Suprapubic skin (tissue), 4 donors: ENCODE data around the gene MAP10. TPM values are rescaled to one million over a fixed set of nuclear protein-coding genes. Genes with fewer than 3 reads are reported as not detected.

ENCODE experiments used
- DNase-seq, 2 donors: peaks; one replicate each; pipeline ENCODE4 v3.0.0-alpha.2; 2019; ENCODE audit warnings: low spot score in 2 of 2
- H3K27ac ChIP-seq: fragments of 200-600 bp; sonication (generic); one replicate; pipeline ENCODE4 v1.5.1; 2019
- H3K27me3 ChIP-seq: fragments of 200-600 bp; sonication (generic); one replicate; pipeline ENCODE4 v1.5.1; 2019
- H3K36me3 ChIP-seq: fragments of 200-600 bp; sonication (generic); one replicate; pipeline ENCODE4 v1.5.1; 2019
- H3K4me1 ChIP-seq: fragments of 200-600 bp; sonication (generic); one replicate; pipeline ENCODE4 v1.5.1; 2019
- H3K4me3 ChIP-seq: fragments of 200-600 bp; sonication (generic); one replicate; pipeline ENCODE4 v1.5.1; 2019; ENCODE audit warnings: mild to moderate bottlenecking
- H3K9me3 ChIP-seq: fragments of 200-600 bp; sonication (generic); one replicate; pipeline ENCODE4 v1.5.1; 2019
- EP300 ChIP-seq: sonication (generic); formaldehyde crosslinking; IDR thresholded peaks from one replicate; pipeline ENCODE4 v1.6.1; 2017; ENCODE audit warnings: antibody characterized with exemption
- POLR2A ChIP-seq, 2 donors: fragments of 450-650 bp; IDR thresholded peaks; one replicate each; pipeline ENCODE4 v1.6.1; 2017; ENCODE audit warnings: antibody characterized with exemption in 2 of 2, mild to moderate bottlenecking in 2 of 2, moderate library complexity in 2 of 2
- POLR2AphosphoS5 ChIP-seq, 3 donors: sonication (generic); formaldehyde crosslinking; IDR thresholded peaks; one replicate each; pipeline ENCODE4 v1.6.1; 2017; ENCODE audit warnings: antibody characterized with exemption in 3 of 3
- WGBS: methylation state at CpG from one replicate; pipeline ENCODE4 v1.1.5; 2018; 5-methylcytosine and 5-hydroxymethylcytosine counted together
- total RNA-seq, 4 donors: library from RNA; depleted of rRNA; stranded (reverse); fragments of >200 nt; gene quantifications; one replicate each; pipeline ENCODE4 v1.1.0, GENCODE V29; 2016
- TF ChIP-seq, protein P1 (sequence below), 2 donors: fragments of 200-600 bp in 1 of 2; fragments of 450-650 bp in 1 of 2; sonication (generic) in 1 of 2; IDR thresholded peaks; one replicate each; pipeline ENCODE4 v1.5.1; 2016 to 2019; ENCODE audit warnings: antibody characterized with exemption in 2 of 2, mild to moderate bottlenecking in 1 of 2, moderate library complexity in 1 of 2

Gene MAP10, protein sequence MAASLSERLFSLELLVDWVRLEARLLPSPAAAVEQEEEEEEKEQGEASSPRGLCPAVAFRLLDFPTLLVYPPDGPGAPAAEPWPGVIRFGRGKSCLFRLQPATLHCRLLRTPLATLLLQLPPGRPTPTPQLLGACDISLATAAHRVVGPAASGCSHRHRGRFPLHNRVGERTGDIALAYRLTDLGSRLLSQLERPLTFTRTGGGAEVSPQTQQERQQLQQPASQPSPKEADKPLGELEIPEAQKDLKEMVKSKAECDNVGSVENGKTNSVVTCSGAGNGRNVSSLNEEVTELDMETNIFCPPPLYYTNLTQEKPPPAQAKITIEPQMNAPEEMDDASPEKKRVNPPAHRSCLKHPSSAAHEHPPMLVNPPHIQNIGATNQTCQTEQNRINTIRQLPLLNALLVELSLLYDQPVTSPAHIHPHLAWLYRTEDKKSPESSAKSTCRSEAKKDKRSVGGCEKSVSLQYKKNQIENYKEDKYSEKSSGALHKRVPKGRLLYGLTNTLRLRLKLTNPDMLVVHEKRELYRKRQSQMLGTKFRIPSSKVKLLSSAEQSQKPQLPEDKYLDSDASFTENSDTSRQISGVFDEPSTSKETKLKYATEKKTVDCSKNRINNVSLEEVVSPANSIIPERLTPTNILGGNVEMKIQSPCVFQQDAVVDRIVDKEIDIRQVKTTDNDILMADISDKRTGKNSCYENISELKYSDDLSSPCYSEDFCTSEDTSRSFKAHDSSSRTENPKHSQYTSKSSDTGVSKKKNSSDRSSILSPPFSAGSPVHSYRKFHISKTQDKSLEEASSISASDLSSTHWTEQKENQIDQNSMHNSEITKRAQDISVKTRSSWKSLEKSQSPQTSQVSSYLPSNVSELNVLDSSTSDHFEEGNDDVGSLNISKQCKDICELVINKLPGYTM
- 1 to 10 TPM in 1 of 4 donors, under 1 TPM in 3; 0.60 to 1.0 (median 0.81) TPM for total RNA-seq

DNA sequence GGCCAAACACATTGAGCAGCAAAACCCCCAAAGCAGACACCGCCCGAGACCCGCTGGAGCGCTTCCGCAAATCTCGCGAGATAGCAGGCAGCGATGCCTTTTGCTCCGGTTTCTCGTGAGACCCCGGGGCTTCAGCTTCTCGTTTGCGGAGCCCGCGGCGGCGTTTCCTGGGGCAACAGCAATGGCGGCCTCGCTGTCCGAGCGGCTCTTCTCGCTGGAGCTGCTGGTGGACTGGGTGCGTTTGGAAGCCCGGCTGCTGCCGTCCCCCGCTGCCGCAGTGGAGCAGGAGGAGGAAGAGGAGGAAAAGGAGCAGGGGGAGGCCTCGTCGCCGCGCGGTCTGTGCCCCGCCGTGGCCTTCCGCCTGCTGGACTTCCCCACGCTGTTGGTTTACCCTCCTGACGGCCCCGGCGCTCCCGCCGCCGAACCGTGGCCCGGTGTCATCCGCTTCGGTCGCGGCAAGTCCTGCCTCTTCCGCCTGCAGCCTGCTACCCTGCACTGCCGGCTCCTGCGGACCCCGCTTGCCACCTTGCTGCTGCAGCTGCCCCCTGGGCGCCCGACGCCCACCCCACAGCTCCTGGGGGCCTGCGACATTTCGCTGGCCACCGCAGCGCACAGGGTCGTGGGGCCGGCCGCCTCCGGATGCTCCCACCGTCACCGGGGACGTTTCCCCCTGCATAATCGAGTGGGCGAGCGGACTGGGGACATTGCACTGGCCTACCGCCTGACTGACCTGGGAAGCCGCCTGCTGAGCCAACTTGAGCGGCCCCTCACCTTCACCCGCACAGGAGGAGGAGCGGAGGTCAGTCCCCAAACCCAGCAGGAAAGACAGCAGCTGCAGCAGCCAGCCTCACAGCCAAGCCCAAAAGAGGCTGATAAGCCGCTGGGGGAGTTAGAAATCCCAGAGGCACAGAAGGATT, at the start of gene MAP10:
Gene MAP10, plus strand, starts transcription at position 148 of the 917 bp plus-strand sequence. Its CDS starts 34 bp downstream, at position 182.
- Histone ChIP-seq H3K27me3 (no peaks in the 10 kb centered on the region), H3K27ac (peak within 1 kb of the TSS; percentile 77), H3K9me3 (peaks cover 3% of the 10 kb centered on the region), H3K36me3 (no peaks in the 10 kb centered on the region), H3K4me1 (peaks cover 15% of the 10 kb centered on the region), H3K4me3 (peak within 1 kb of the TSS; percentile 83)
- peak; percentile 74 to 83 for DNase-seq
- WGBS: 21% methylated on average over 23 of the region's 75 CpGs
- TF ChIP-seq EP300 (no peak), POLR2A (IDR thresholded peaks at IDR 0.05) (peak in 1 of 2 donors; percentile 15)

DNA sequence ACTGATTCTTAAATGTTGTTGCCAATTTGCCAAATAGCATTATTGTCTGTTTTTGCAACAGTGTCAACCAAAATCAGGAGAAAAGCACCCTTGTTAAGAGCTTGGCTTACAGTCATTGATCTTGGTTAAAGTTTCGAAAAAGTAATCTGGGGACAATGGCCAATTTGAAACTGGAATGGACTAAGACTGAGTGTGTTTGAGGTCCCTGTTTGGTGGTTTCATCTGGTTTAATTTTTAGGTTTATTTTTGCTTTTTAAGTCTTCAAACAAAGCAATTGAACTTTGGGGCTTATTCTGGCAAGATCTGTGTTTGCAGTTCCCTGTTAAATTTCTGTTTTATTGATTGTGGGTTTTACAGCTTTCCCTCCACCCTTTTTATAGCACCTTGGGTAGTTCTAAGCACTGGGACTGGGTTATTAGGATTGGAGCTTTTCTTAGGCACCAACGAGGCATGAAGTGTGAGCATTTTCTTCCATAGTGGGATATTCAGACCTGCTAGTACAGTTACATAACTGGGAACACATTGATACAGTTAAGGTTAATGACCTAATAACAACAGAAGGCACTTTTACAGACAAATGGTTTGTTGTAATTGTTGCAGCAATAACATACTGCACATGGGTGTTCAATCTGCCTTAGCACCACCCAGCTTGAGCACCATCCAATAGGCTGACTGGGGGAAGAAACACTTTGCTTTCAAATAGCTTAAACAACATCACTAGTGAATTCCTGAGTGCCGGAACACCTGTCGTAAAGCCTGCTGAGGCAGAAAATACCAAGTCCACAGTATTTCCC, 40.6 kb upstream of the MAP10 start:
- Histone ChIP-seq H3K36me3 (no peaks in the 10 kb centered on the region), H3K4me3 (no peak overlapping the region), H3K9me3 (no peaks in the 10 kb centered on the region), H3K27me3 (no peaks in the 10 kb centered on the region), H3K4me1 (peaks cover 23% of the 10 kb centered on the region), H3K27ac (no peak overlapping the region)
- DNase-seq: no peak
- TF ChIP-seq POLR2AphosphoS5 (IDR thresholded peaks at IDR 0.05) (no peak), POLR2A (IDR thresholded peaks at IDR 0.05) (no peak), EP300 (no peak)
- TF ChIP-seq, protein P1, sequence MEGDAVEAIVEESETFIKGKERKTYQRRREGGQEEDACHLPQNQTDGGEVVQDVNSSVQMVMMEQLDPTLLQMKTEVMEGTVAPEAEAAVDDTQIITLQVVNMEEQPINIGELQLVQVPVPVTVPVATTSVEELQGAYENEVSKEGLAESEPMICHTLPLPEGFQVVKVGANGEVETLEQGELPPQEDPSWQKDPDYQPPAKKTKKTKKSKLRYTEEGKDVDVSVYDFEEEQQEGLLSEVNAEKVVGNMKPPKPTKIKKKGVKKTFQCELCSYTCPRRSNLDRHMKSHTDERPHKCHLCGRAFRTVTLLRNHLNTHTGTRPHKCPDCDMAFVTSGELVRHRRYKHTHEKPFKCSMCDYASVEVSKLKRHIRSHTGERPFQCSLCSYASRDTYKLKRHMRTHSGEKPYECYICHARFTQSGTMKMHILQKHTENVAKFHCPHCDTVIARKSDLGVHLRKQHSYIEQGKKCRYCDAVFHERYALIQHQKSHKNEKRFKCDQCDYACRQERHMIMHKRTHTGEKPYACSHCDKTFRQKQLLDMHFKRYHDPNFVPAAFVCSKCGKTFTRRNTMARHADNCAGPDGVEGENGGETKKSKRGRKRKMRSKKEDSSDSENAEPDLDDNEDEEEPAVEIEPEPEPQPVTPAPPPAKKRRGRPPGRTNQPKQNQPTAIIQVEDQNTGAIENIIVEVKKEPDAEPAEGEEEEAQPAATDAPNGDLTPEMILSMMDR (IDR thresholded peaks at IDR 0.05): no peak
- WGBS: 63% methylated on average over 4 of the region's 4 CpGs

DNA sequence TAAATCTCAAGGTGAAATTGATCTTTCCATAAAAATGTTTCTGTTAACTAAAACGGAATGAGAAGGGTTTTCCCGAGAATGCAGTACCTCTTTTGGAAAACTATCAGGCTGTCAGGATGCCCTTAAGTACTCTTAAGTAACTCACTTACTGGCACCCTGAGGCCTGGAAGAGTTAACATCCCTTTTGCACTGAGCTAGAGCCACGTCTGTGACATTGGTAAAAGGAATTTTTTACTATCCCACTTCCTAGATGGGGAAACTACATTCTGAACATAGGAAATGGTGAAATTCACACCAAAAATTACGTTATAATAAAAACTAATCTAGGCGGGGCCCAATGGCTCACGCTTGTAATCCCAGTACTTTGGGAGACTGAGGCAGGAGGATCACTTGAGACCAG, 39.7 kb upstream of the MAP10 start:
- Histone ChIP-seq H3K9me3 (no peaks in the 10 kb centered on the region), H3K27ac (no peak overlapping the region), H3K36me3 (no peaks in the 10 kb centered on the region), H3K4me3 (no peak overlapping the region), H3K4me1 (peaks cover 23% of the 10 kb centered on the region), H3K27me3 (no peaks in the 10 kb centered on the region)
- 83% methylated on average over 6 of the region's 6 CpGs for WGBS
- TF ChIP-seq EP300: no peak
- TF ChIP-seq POLR2AphosphoS5 (IDR thresholded peaks at IDR 0.05): no peak
- TF ChIP-seq, protein P1 (IDR thresholded peaks at IDR 0.05): no peak
- no peak for TF ChIP-seq POLR2A (IDR thresholded peaks at IDR 0.05)
- DNase-seq: no peak

DNA sequence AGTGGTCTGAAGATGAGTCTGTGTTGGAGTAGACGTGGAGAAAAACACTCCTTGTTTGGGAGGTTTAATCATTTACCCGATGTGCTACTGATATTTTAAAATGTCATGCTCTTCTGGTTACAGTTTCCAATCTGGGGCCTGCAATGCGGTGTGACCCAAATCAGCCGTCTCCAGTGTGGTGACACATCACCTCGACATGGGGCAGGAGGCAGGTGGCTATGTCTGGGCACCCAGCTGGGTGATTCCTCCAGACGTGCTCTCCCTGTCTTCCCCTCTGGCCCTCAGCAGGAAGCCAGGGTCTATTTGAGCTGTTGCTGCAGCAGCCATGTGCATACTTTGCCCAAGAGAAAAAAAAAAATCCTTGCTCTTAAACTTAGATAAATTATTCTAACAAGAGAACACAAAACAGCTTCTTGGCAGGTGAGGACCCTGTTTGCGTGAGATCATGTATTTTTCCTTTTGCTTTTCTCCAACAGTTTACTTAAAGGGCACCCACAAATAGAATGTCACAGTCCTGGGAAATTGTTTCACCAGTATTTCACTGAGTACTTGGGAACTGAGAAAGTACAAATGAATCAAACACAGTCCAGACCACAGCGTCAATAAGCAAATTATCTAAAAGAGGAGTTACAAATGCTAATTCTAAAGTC, 38.9 kb upstream of the MAP10 start:
- Histone ChIP-seq H3K9me3 (no peaks in the 10 kb centered on the region), H3K27ac (peak overlapping the region; percentile 88), H3K36me3 (no peaks in the 10 kb centered on the region), H3K4me3 (no peak overlapping the region), H3K4me1 (peaks cover 23% of the 10 kb centered on the region), H3K27me3 (no peaks in the 10 kb centered on the region)
- no peak for TF ChIP-seq POLR2AphosphoS5 (IDR thresholded peaks at IDR 0.05)
- TF ChIP-seq, protein P1 (IDR thresholded peaks at IDR 0.05): no peak
- no peak for TF ChIP-seq POLR2A (IDR thresholded peaks at IDR 0.05)
- no peak for TF ChIP-seq EP300
- DNase-seq: no peak
- WGBS: 66% methylated on average over 8 of the region's 8 CpGs
